Stomach (tissue), 4 donors: ENCODE measurements around the gene MX2.
"Not testable (repeated sequence)": the region's sequence is repeated elsewhere in the genome, so short reads cannot be mapped to it uniquely, and the experiment has no call there.

ENCODE experiments used
- POLR2A ChIP-seq, 4 donors: fragments of 450-650 bp; IDR thresholded peaks; one replicate each; pipeline ENCODE4 v1.6.1; 2016; ENCODE audit warnings: antibody characterized with exemption in 4 of 4, control low read depth in 2 of 4, mild to moderate bottlenecking in 1 of 4, moderate library complexity in 1 of 4
- POLR2AphosphoS5 ChIP-seq, 3 donors: sonication (generic); formaldehyde crosslinking; IDR thresholded peaks; one replicate each; pipeline ENCODE4 v1.6.1; 2016; ENCODE audit warnings: antibody characterized with exemption in 3 of 3

DNA sequence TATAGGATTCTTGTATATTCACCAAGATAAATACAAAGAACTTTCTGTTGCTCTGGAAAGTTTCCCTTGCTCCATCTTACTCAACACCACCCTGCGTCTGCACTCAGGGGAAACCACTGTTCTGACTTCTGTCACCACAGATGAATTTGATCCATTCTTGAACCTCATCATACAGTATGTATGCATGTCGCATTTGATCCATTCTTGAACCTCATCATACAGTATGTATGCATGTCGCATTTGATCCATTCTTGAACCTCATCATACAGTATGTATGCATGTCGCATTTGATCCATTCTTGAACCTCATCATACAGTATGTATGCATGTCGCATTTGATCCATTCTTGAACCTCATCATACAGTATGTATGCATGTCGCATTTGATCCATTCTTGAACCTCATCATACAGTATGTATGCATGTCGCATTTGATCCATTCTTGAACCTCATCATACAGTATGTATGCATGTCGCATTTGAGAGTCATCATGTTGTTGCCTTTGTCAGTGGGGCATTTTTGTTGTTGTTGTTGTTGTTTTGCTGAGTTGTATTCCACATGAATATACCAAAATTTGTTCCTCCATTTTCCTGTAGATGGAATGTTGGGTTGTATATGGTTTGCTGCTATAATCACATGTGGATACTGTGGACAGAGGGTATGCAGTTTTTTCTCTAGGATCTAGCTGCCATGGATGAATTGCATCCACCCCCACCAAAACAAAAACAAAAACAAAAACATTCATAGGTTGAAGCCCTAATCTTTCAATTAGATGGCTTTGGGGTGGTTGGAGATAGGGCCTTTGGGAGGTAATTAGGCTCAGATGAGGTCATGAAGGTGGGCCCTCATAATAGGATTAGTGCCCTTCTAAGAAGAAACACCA lies 48.3 kb upstream of the MX2 start:
- TF ChIP-seq POLR2AphosphoS5, POLR2A (IDR thresholded peaks at IDR 0.05): not testable (repeated sequence)
